KOPT-K1 (cell line): ENCODE measurements around the gene TRIM58.

Experiments
- H3K27ac ChIP-seq: fragments of 200-600 bp; sonication (generic); 2 replicates; pipeline ENCODE4 v1.5.1; 2016; ENCODE audit warnings: antibody characterized with exemption, mild to moderate bottlenecking, low read depth, low read length; ENCODE audit not compliant: poor library complexity, severe bottlenecking
- H3K36me3 ChIP-seq: fragments of 200-600 bp; sonication (generic); 2 replicates; pipeline ENCODE4 v1.5.1; 2017; ENCODE audit warnings: antibody characterized with exemption, mild to moderate bottlenecking, low read length, moderate library complexity; ENCODE audit not compliant: insufficient read depth
- H3K9me3 ChIP-seq: fragments of 200-600 bp; sonication (generic); 2 replicates; pipeline ENCODE4 v1.5.1; 2017; ENCODE audit warnings: antibody characterized with exemption, low read length, mild to moderate bottlenecking; ENCODE audit not compliant: insufficient read depth, poor library complexity, severe bottlenecking

TRIM58 gene

DNA sequence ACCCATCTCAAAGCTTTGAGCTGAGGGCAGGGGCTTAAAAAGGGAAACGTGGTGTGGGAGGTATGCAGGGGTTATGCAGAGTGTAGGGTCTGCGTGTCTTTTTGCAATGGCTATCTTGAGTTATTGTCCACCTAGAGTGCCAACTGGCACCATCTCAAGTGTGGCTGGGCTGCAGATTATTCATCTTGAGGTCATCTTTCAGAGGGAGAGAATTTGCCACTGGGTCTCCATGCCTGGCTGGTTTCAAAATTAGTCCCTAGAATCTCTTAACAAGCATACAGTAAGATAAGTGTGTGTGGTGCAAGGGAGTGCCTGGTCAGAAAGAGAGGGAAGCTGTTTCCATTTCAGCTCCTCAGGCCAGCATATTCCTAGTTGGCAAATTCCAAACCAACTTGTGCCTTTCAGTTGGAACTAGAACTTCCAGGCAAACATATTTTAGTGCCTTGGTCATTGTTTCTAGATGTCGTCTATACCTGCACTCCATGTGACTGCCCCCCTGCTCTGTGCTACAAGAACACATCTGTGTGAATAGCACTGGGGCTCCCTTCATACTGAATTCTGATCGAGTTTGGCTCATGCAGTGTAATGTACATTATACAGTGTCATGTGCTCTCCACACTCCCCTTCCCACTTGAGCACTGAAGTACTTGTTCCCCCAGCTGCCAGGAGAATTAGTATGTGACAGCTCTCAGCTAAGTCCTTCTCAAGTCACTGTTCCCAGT, 58.1 kb downstream of the TRIM58 start:
- Histone ChIP-seq H3K36me3 (no peaks in the 10 kb centered on the region), H3K9me3 (no peaks in the 10 kb centered on the region), H3K27ac (no peak overlapping the region)

DNA sequence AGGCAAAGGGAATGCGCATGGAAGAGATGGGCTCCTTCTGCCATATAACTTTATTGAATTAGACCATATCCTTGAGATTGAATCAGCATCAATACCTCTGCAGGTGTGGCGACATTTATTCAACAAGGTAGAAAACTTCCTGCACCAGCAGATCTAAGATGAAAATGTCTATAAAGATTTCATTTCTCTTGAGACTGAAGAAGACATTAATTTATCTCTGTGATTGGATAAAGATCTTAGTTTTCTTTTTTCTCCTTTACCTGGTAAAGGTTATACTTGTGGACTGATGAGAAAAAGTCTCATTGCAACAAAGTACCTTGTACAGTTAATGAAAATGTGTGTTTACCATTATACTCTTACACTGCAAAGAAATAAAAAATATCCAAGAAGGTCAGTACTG, 63.0 kb downstream of the TRIM58 start, which contains the start of gene OR2T8:
TSS of gene OR2T8 (plus strand) at position 301 of the 400 bp plus-strand sequence. CDS start 766 bp downstream, outside the sequence.
- no peaks in the 10 kb centered on the region for H3K36me3 ChIP-seq
- H3K9me3 ChIP-seq = no peaks in the 10 kb centered on the region
- H3K27ac ChIP-seq = no peak within 1 kb of the TSS

DNA sequence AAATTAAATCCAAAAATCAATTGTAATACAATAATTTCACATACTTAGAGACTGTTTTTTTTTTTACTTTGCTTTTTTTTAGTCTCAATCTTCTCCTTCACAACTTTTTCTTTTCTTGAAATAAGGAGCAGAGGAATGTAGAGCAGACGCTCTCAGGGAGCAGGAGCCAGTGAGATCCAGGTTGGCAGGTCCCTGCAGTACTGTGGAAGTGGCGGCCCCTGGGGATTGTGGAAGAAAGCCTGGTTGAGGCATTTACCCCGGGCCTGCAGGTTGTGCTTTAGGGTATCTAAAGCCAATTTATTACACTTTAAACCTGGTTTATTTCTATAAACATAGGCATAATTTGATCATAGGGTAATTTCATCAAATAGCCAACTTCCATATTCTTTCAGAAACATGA, 67.0 kb downstream of the TRIM58 start:
- Histone ChIP-seq H3K36me3 (no peaks in the 10 kb centered on the region), H3K27ac (no peak overlapping the region), H3K9me3 (no peaks in the 10 kb centered on the region)

DNA sequence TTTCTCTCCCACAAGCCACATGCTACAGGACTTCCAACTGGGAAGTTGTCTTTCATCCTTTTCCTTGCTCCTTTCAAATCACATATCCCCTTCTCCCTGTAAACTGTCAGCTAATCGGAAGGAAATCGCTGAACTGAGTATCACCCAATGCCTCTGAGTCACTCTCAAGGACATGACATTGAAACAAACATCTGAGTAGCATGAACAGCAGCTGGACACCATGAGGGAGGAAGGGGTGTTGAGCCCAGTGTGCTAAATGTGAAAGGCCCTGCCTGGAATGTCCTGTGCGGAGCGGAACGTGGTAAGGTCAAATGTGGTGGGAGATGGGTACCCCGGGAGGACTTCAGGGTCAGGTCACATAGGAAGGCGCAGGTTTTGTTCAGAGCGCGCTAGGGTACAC, 67.9 kb downstream of the TRIM58 start, which contains the start of gene OR2AJ1:
TSS of gene OR2AJ1 (plus strand) at position 22 of the 400 bp plus-strand sequence. CDS start 8,880 bp downstream, outside the sequence.
- Histone ChIP-seq H3K9me3 (no peaks in the 10 kb centered on the region), H3K27ac (no peak within 1 kb of the TSS), H3K36me3 (no peaks in the 10 kb centered on the region)
